GOT3 (cell line): ENCODE results near the gene SMARCD3.

ENCODE experiments used
- DNase-seq: peaks from one replicate; lab custom pipeline; 2025; ENCODE audit warnings: mixed read lengths; lab: John Stamatoyannopoulos, UW

Gene SMARCD3

GRCh38 chr7:151272405-151272804, 23.9 kb upstream of the SMARCD3 start:
- no peak for DNase-seq

- no peak for DNase-seq
Observed at GRCh38 chr7:151271699-151272355, 23.3 kb upstream of the SMARCD3 start.

- no peak for DNase-seq
Observed at GRCh38 chr7:151269511-151269910, 21.0 kb upstream of the SMARCD3 start.

GRCh38 chr7:151265351-151265931, 16.9 kb upstream of the SMARCD3 start:
- no peak for DNase-seq

GRCh38 chr7:151264615-151265014, 16.1 kb upstream of the SMARCD3 start:
- no peak for DNase-seq

GRCh38 chr7:151261529-151261928, 13.0 kb upstream of the SMARCD3 start:
- no peak for DNase-seq

GRCh38 chr7:151260883-151261282, 12.4 kb upstream of the SMARCD3 start:
- DNase-seq: no peak

- DNase-seq: no peak
Observed at GRCh38 chr7:151260471-151260870, 12.0 kb upstream of the SMARCD3 start.

- DNase-seq: no peak
Observed at GRCh38 chr7:151257990-151258389, 9.5 kb upstream of the SMARCD3 start.

- no peak for DNase-seq
Observed at GRCh38 chr7:151256410-151257045, 8.0 kb upstream of the SMARCD3 start.

GRCh38 chr7:151255390-151255789, 6.9 kb upstream of the SMARCD3 start:
- DNase-seq: no peak

- DNase-seq: no peak
Observed at GRCh38 chr7:151254851-151255250, 6.4 kb upstream of the SMARCD3 start.

GRCh38 chr7:151254316-151254715, 5.8 kb upstream of the SMARCD3 start:
- DNase-seq: no peak

- no peak for DNase-seq
Observed at GRCh38 chr7:151252961-151253711, 4.6 kb upstream of the SMARCD3 start.

GRCh38 chr7:151252561-151252835, 4.0 kb upstream of the SMARCD3 start:
- DNase-seq: no peak

GRCh38 chr7:151251689-151252560, 3.4 kb upstream of the SMARCD3 start:
- DNase-seq: no peak

- DNase-seq: no peak
Observed at GRCh38 chr7:151251328-151251688, 2.8 kb upstream of the SMARCD3 start.

- no peak for DNase-seq
Observed at GRCh38 chr7:151250181-151251132, 2.0 kb upstream of the SMARCD3 start.

- DNase-seq: no peak
Observed at GRCh38 chr7:151249732-151250072, 1.2 kb upstream of the SMARCD3 start.

- no peak for DNase-seq
Observed at GRCh38 chr7:151249034-151249731, 689 bp upstream of the SMARCD3 start.
